Astrocyte of the cerebellum (primary cell): Measurements from ENCODE around the gene TKTL1.
"Not testable (repeated sequence)": the region's sequence is repeated elsewhere in the genome, so short reads cannot be mapped to it uniquely, and the experiment has no call there.

Experiments used
- DNase-seq: peaks from one replicate; pipeline ENCODE4 v3.0.0-alpha.2; 2011; ENCODE audit warnings: low read depth
- H3K4me3 ChIP-seq: 2 replicates; pipeline ENCODE4 v1.5.1; 2011; ENCODE audit warnings: mild to moderate bottlenecking, low read depth, low read length, moderate library complexity
- CTCF ChIP-seq: IDR thresholded peaks from 2 replicates; pipeline ENCODE4 v1.5.1; 2012; ENCODE audit warnings: low read length, low read depth, moderate library complexity, mild to moderate bottlenecking; ENCODE audit errors: missing control alignments
- in situ Hi-C: cut with HindIII; loops from 2 replicates; pipeline ENCODE4 v1.10.0; 2017; ENCODE audit warnings: low sequenced_read_pairs

The TKTL1 gene

DNA sequence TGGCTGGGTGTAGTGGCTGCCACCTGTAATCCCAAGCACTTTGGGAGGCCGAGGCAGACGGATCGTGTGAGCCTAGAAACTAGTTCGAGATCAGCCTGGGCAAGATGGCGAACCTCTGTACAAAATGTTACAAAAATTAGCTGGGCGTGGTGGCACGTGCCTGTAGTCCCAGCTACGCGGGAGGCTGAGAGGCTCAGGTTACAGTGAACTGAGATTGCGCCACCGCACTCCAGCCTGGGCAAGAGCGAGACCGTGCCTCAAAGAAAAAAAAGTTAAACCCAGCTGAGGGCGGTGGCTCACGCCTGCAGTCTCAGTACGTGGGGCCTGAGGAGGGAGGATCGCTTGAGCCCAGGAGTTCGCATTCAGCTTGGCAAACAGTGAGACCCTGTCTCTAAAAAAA, 1.1 kb downstream of the TKTL1 start:
- no peak for DNase-seq
- no peak overlapping the region for H3K4me3 ChIP-seq
- in situ Hi-C loops, result no loop called here
- no peak for TF ChIP-seq CTCF

DNA sequence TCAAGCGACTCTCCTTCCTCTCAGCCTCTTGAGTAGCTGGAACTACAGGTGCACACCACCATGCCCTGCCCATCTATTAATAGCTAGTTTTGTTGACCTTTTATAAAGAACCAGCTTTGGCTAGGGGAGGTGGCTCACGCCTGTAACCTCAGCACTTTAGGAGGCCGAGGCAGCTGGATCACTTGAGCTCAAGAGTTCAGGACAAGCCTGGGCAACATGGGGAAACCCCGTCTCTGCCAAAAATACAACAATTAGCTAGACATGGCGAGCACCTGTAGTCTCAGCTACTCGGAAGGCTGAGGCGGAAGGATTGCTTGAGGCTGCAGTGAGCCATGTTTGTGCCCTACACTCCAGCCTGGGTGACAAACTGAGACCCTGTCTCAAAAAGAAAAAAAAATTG, 2.7 kb downstream of the TKTL1 start:
- TF ChIP-seq CTCF, result no peak
- in situ Hi-C loops, result no loop called here
- DNase-seq, result no peak
- H3K4me3 ChIP-seq, result no peak overlapping the region

DNA sequence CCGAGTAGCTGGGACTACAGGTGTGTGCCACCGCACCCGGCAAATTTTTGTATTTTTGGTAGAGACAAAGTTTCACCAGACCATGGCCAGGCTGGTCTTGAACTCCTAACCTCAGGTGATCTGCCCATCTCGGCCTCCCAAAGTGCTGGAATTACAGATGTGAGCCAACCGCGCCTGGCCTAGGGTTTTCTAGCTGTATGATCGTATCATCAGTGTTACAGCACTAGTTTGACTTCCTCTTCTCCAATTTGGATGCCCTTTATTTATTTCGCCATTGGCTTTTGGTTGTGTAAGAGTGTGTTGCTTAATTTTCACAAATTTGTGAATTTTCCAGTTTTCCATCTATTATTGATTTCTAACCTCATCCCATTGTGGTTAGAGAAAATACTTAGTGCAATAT, 5.2 kb downstream of the TKTL1 start:
- no peak for TF ChIP-seq CTCF
- in situ Hi-C loops, result no loop called here
- no peak for DNase-seq
- no peak overlapping the region for H3K4me3 ChIP-seq

GRCh38 chrX:154302998-154303397, 7.4 kb downstream of the TKTL1 start:
- H3K4me3 ChIP-seq, in situ Hi-C loops, DNase-seq: not testable (repeated sequence)

DNA sequence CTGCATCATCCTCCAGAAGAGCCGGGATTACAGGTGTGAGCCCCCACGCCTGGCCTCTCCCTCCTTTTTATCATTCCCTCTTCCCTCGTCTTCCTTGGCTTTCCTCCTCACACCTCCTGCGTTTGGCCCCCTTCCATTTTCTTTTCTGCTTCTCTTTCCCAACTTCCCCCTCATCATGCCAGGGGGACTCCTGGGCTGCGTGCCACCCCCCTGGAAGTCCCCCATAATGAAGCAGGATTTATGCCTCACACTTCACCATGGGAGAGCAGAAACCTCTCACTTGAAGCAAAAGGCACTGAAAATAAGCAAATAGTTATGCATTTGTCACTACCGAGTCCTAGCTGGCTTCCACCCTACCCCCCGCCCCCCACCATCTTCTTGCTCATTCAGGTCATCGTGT, 7.9 kb downstream of the TKTL1 start:
- no peak overlapping the region for H3K4me3 ChIP-seq
- no peak for TF ChIP-seq CTCF
- in situ Hi-C loops, result no loop called here
- no peak for DNase-seq

GRCh38 chrX:154304846-154305245, 9.3 kb downstream of the TKTL1 start:
- no peak for TF ChIP-seq CTCF
- H3K4me3 ChIP-seq, result no peak overlapping the region
- in situ Hi-C loops, result no loop called here
- DNase-seq, result no peak

GRCh38 chrX:154305541-154306205, 10.1 kb downstream of the TKTL1 start:
- in situ Hi-C loops, result no loop called here
- TF ChIP-seq CTCF, result no peak
- no peak overlapping the region for H3K4me3 ChIP-seq
- DNase-seq, result no peak
